ENCODE data around the gene SEMA6D. TPM values are rescaled to one million over a fixed set of nuclear protein-coding genes. Genes with fewer than 3 reads are reported as not detected.

SEMA6D gene
- total RNA-seq, 1 experiment from 2014 or later, result 0.65 TPM

GRCh38 chr15:47691882-47692281, 25.4 kb upstream of the SEMA6D start:
- BruUV-seq (replicated peaks), result no TSS peak
- peaks cover 10% of the 10 kb centered on the region for H3K9me3 Mint-ChIP-seq (ENCODE audit: unreplicated experiment)
- H3K27me3 Mint-ChIP-seq (ENCODE audit: insufficient read depth, unreplicated experiment), result no peaks in the 10 kb centered on the region
- H3K4me1 Mint-ChIP-seq (ENCODE audit: insufficient read depth, unreplicated experiment), result peaks cover 10% of the 10 kb centered on the region
- DNase-seq (ENCODE audit: unreplicated experiment), result no peak
- ChIA-PET CTCF (interaction anchor here (1.0 kb wide), 1 partner anchor 17 kb away, joined by 4 read pairs; no protein-coding TSS in a partner anchor), POLR2A (interaction anchor here (0.5 to 0.7 kb wide), 4 partner anchors 20 to 1097 kb away, joined by 3 to 4 read pairs (median 3); no protein-coding TSS in a partner anchor)
- no peaks in the 10 kb centered on the region for H3K36me3 Mint-ChIP-seq (ENCODE audit: insufficient read depth, unreplicated experiment)
- H3K4me3 Mint-ChIP-seq (ENCODE audit: unreplicated experiment), result no peak overlapping the region
- TF ChIP-seq, protein P1, sequence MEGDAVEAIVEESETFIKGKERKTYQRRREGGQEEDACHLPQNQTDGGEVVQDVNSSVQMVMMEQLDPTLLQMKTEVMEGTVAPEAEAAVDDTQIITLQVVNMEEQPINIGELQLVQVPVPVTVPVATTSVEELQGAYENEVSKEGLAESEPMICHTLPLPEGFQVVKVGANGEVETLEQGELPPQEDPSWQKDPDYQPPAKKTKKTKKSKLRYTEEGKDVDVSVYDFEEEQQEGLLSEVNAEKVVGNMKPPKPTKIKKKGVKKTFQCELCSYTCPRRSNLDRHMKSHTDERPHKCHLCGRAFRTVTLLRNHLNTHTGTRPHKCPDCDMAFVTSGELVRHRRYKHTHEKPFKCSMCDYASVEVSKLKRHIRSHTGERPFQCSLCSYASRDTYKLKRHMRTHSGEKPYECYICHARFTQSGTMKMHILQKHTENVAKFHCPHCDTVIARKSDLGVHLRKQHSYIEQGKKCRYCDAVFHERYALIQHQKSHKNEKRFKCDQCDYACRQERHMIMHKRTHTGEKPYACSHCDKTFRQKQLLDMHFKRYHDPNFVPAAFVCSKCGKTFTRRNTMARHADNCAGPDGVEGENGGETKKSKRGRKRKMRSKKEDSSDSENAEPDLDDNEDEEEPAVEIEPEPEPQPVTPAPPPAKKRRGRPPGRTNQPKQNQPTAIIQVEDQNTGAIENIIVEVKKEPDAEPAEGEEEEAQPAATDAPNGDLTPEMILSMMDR (IDR thresholded peaks at IDR 0.05; ENCODE audit: unreplicated experiment), result no peak
- intact Hi-C loops (cut with micrococcal nuclease), result loop anchor here (10.0 kb wide), 1 partner anchor 317 kb away; no protein-coding TSS in a partner anchor
- no peak overlapping the region for H3K27ac Mint-ChIP-seq (ENCODE audit: low read depth, unreplicated experiment)

- POLR2A ChIA-PET, result no interaction called here
- CTCF ChIA-PET, result no interaction called here
- Mint-ChIP-seq H3K36me3 (ENCODE audit: insufficient read depth, unreplicated experiment) (no peaks in the 10 kb centered on the region), H3K27me3 (ENCODE audit: insufficient read depth, unreplicated experiment) (no peaks in the 10 kb centered on the region), H3K9me3 (ENCODE audit: unreplicated experiment) (no peaks in the 10 kb centered on the region), H3K4me1 (ENCODE audit: insufficient read depth, unreplicated experiment) (no peaks in the 10 kb centered on the region), H3K4me3 (ENCODE audit: unreplicated experiment) (no peak overlapping the region), H3K27ac (ENCODE audit: low read depth, unreplicated experiment) (no peak overlapping the region)
- BruUV-seq (replicated peaks), result no TSS peak
- TF ChIP-seq, protein P1 (IDR thresholded peaks at IDR 0.05; ENCODE audit: unreplicated experiment), result no peak
- intact Hi-C loops (cut with micrococcal nuclease), result loop anchor here (10.0 kb wide), 1 partner anchor 322 kb away; no protein-coding TSS in a partner anchor
- DNase-seq (ENCODE audit: unreplicated experiment), result no peak
Observed at GRCh38 chr15:47696351-47696750, 21.0 kb upstream of the SEMA6D start.

- no peaks in the 10 kb centered on the region for H3K27me3 Mint-ChIP-seq (ENCODE audit: insufficient read depth, unreplicated experiment)
- no TSS peak for BruUV-seq (replicated peaks)
- H3K27ac Mint-ChIP-seq (ENCODE audit: low read depth, unreplicated experiment), result no peak overlapping the region
- TF ChIP-seq, protein P1 (IDR thresholded peaks at IDR 0.05; ENCODE audit: unreplicated experiment), result no peak
- intact Hi-C loops (cut with micrococcal nuclease), result no loop called here
- H3K9me3 Mint-ChIP-seq (ENCODE audit: unreplicated experiment), result no peaks in the 10 kb centered on the region
- H3K36me3 Mint-ChIP-seq (ENCODE audit: insufficient read depth, unreplicated experiment), result no peaks in the 10 kb centered on the region
- no peaks in the 10 kb centered on the region for H3K4me1 Mint-ChIP-seq (ENCODE audit: insufficient read depth, unreplicated experiment)
- H3K4me3 Mint-ChIP-seq (ENCODE audit: unreplicated experiment), result no peak overlapping the region
- ChIA-PET POLR2A (interaction anchor here (0.9 kb wide), 1 partner anchor 510 kb away, joined by 3 read pairs; no protein-coding TSS in a partner anchor), CTCF (interaction anchor here (0.7 to 0.8 kb wide), 2 partner anchors 14 to 537 kb away, joined by 4 to 5 read pairs; no protein-coding TSS in a partner anchor)
- DNase-seq (ENCODE audit: unreplicated experiment), result no peak
Observed at GRCh38 chr15:47705281-47705997, 11.9 kb upstream of the SEMA6D start.

DNA sequence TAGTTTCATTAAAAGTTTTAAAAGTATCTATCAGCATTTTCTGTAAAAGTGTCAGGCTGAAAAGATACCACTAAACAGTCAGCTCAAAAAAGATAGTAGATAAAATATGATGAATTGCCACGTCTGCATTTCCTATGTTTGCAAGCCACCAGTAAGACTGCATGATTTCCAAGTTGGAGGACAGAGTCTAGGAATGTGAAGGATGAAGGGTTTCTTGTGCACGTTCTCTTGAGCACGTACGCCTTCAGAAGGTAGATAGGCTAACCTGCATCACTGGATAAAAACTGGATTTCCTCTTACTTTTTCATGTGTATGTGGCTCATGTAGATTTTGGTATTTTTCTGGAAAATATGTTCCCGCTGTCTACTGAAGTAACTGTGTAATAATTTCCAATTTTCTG, 9.9 kb upstream of the SEMA6D start:
- TF ChIP-seq, protein P1 (IDR thresholded peaks at IDR 0.05; ENCODE audit: unreplicated experiment), result no peak
- no TSS peak for BruUV-seq (replicated peaks)
- Mint-ChIP-seq H3K36me3 (ENCODE audit: insufficient read depth, unreplicated experiment) (no peaks in the 10 kb centered on the region), H3K27ac (ENCODE audit: low read depth, unreplicated experiment) (no peak overlapping the region), H3K9me3 (ENCODE audit: unreplicated experiment) (no peaks in the 10 kb centered on the region), H3K27me3 (ENCODE audit: insufficient read depth, unreplicated experiment) (no peaks in the 10 kb centered on the region), H3K4me3 (ENCODE audit: unreplicated experiment) (no peak overlapping the region), H3K4me1 (ENCODE audit: insufficient read depth, unreplicated experiment) (no peaks in the 10 kb centered on the region)
- POLR2A ChIA-PET, result no interaction called here
- CTCF ChIA-PET, result interaction anchor here (0.6 to 1.1 kb wide), 3 partner anchors 14 to 511 kb away, joined by 4 read pairs; no protein-coding TSS in a partner anchor
- DNase-seq (ENCODE audit: unreplicated experiment), result no peak
- intact Hi-C loops (cut with micrococcal nuclease), result no loop called here
